Small intestine (tissue), 7 donors: Measurements from ENCODE around the gene DCDC2C. TPM values are rescaled to one million over a fixed set of nuclear protein-coding genes. Genes with fewer than 3 reads are reported as not detected.
"Not testable (repeated sequence)": the region's sequence is repeated elsewhere in the genome, so short reads cannot be mapped to it uniquely, and the experiment has no call there.

ENCODE experiments used
- DNase-seq, 2 donors: peaks; one replicate each; pipeline versions ENCODE4 v3.0.0 to v3.0.0-alpha.2; 2013
- FAIRE-seq: peaks from 2 replicates; lab custom pipeline; 2012; peaks lifted over from hg19 to GRCh38; lab: Jason Lieb, UNC
- H3K27ac ChIP-seq, 3 donors: one replicate each; pipeline ENCODE4 v1.5.1; 2013; ENCODE audit warnings: low read length in 2 of 3, mild to moderate bottlenecking in 2 of 3, control low read depth in 1 of 3, inconsistent platforms in 1 of 3, low read depth in 1 of 3, moderate library complexity in 1 of 3
- H3K27me3 ChIP-seq, 3 donors: one replicate each; pipeline ENCODE4 v1.6.1; 2013; ENCODE audit warnings: low read length in 3 of 3, inconsistent platforms in 1 of 3; ENCODE audit not compliant: control insufficient read depth in 3 of 3, insufficient read depth in 3 of 3
- H3K36me3 ChIP-seq, 3 donors: one replicate each; pipeline ENCODE4 v1.6.1; 2013; ENCODE audit warnings: low read length in 3 of 3, inconsistent platforms in 1 of 3, low read depth in 1 of 3, mild to moderate bottlenecking in 1 of 3, moderate library complexity in 1 of 3; ENCODE audit not compliant: control insufficient read depth in 3 of 3, insufficient read depth in 2 of 3
- H3K4me1 ChIP-seq, 3 donors: one replicate each; pipeline ENCODE4 v1.6.1; 2013; ENCODE audit warnings: low read length in 2 of 3, inconsistent platforms in 1 of 3, low read depth in 1 of 3, mild to moderate bottlenecking in 1 of 3, moderate library complexity in 1 of 3; ENCODE audit not compliant: control insufficient read depth in 3 of 3, insufficient read depth in 2 of 3
- H3K4me3 ChIP-seq, 3 donors: one replicate each; pipeline ENCODE4 v1.5.1; 2013; ENCODE audit warnings: low read length in 3 of 3, control low read depth in 1 of 3, inconsistent platforms in 1 of 3, low read depth in 1 of 3, mild to moderate bottlenecking in 1 of 3, moderate library complexity in 1 of 3
- H3K9me3 ChIP-seq, 2 donors: one replicate each; pipeline ENCODE4 v1.6.1; 2013; ENCODE audit warnings: low read depth in 1 of 2, low read length in 1 of 2; ENCODE audit not compliant: control insufficient read depth in 2 of 2, insufficient read depth in 1 of 2
- WGBS, 3 donors: extraction: QIAGEN DNeasy Blood & Tissue Kit; methylation state at CpG; one replicate each; pipeline ENCODE4 v1.1.7; 2013; 5-methylcytosine and 5-hydroxymethylcytosine counted together
- polyA plus RNA-seq, 4 donors: library from polyadenylated mRNA; stranded (reverse) in 3 of 4; unstranded in 1 of 4; fragments of 200-250 nt in 3 of 4; fragments of 120-200 nt in 1 of 4; gene quantifications; one replicate each; pipeline versions ENCODE4 v1.2.1 to v1.2.3, GENCODE V29; 2013
- donor health status: healthy with polysubstance abuse.
- donor health status: control.
- donor health status: control.
- donor health status: Bipolar disorder and iron deficiency.
- donor health status: healthy.

DCDC2C gene
- polyA plus RNA-seq, 4 donors = not detected

DNA sequence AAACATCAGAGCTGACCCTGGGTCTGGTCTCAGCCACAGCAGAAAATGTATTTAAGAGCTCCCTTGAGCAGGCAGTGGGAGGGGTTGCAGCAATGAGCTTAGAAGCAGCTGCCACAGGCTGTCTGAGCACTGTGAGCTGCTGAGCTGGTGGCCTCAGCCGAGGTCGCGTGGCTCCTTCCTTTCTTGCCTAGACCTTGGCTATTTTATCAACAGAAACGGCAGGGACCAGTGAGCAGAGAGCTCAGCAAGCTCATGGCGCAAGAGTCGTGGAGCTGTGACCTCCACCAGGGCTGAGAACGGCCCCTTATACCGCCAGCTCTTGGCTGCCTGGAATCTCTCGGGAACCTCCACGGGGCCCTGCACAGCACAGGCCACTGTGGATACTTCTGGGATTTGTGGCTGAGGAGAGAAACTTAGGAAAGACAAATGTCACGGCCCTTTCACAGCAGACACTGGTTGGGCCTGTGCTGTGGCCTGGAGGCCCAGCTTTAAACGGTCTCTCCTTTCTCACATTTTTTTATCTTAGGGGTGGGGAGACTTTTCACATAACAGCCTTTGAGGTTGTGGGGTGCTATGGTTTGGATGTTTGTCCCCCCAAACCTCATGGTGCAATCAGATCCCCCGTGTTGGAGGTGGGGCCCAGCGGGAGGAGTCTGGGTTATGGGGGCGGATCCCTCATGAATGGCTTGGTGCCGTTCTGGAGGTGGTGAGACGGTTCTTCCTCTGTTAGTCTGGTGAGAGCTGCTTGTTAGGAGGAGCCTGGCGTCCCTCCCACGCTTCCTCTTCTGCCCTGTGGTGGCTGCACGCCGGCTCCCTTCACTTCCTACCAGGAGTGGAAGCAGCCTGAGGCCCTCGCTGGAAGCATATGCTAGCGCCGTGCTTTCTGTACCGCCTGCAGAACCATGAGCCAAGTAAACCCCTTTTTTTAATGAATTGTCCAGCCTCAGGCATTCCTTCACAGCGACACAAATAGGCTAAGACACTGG lies 43.6 kb upstream of the DCDC2C start:
- FAIRE-seq = no peak
- Histone ChIP-seq H3K27ac (peak overlapping the region in 1 of 3 donors; percentile 12), H3K4me1 (no peaks in the 10 kb centered on the region), H3K27me3 (no peaks in the 10 kb centered on the region), H3K4me3 (no peak overlapping the region), H3K36me3 (no peaks in the 10 kb centered on the region), H3K9me3 (peaks cover 0 to 3% of the 10 kb centered on the region in 2 donors)
- 71 to 84% (median 82%) methylated on average over 26 of the region's 26 CpGs for WGBS, 3 donors
- DNase-seq = no peak

DNA sequence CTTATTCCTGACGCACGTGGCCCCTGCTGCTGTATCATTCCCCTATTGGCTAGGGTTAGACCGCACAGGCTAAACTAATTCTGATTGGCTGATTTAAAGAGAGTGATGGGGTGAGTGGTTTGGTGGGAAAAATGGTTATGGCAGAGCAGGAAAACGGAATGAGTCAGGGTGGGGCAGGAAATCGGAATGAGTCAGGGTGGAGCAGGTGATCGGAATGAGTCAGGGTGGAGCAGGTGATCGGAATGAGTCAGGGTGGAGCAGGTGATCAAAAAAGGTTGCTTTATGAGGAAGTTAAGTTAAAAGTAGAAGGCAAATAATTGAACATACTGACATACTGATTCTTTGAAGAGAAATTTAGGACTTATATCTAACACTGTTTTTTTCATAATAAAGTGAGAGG lies 42.7 kb upstream of the DCDC2C start:
- H3K4me1 ChIP-seq, H3K27me3 ChIP-seq, FAIRE-seq, H3K4me3 ChIP-seq, H3K9me3 ChIP-seq, DNase-seq, H3K36me3 ChIP-seq, H3K27ac ChIP-seq: not testable (repeated sequence)
- WGBS, 3 donors = 47 to 64% (median 51%) methylated on average over 7 of the region's 7 CpGs

DNA sequence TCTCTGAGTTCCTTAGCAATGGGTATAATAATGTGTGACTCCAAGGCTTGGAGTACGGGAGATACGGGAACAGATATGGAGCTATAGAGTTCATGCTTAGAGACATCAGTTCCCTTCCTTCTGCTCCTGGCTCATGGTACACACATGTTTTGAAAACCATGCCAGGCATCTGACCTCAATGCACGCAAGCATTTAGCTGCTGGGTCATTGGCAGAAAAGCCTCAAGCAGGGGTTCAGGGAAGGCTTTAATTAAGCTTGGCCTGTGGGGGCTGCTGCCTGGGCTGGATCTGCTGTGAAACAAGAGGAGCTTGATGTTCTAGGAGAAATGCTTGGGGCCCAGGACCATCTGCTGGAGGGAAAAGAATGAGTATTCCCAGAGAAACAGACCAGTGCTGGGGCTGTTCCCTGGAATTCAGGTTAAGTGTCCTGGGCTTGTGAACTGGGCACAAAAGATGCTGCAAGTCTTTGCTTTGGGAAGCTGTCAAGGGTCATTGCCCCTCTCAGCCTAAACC lies 42.2 kb upstream of the DCDC2C start:
- peaks cover 0 to 3% of the 10 kb centered on the region in 2 donors for H3K9me3 ChIP-seq
- no peaks in the 10 kb centered on the region for H3K27me3 ChIP-seq
- no peak overlapping the region for H3K4me3 ChIP-seq
- WGBS, 3 donors = 96 to 97% (median 96%) methylated on average over 3 of the region's 3 CpGs
- H3K4me1 ChIP-seq = no peaks in the 10 kb centered on the region
- no peak overlapping the region for H3K27ac ChIP-seq
- DNase-seq (no peak), FAIRE-seq (no peak)
- H3K36me3 ChIP-seq = no peaks in the 10 kb centered on the region

DNA sequence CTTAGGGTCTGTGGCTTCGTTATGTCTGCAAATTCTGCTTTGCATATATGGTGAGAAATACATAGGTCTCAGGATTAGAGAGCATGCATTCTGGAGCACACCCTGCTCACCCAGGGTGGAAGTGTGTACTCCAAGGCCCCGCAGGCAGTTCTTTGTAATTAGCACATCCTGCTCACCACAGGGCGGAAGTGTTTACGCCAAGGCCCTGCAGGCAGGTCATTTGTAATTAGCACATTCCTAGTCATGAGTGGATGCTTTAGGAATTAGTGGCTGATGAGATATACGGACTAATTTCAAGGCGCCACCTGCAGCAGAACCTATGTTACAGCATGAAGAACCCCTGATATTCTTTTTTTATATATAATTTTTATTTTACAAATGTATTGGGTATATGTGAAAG lies 41.1 kb upstream of the DCDC2C start:
- Histone ChIP-seq H3K4me3 (no peak overlapping the region), H3K27ac (no peak overlapping the region), H3K4me1 (no peaks in the 10 kb centered on the region), H3K36me3 (no peaks in the 10 kb centered on the region), H3K9me3 (peaks cover 0 to 3% of the 10 kb centered on the region in 2 donors), H3K27me3 (peaks cover 0 to 2% (median 0%) of the 10 kb centered on the region in 3 donors)
- FAIRE-seq (no peak), DNase-seq (no peak)
- 85 to 87% (median 87%) methylated on average over 6 of the region's 6 CpGs for WGBS, 3 donors

DNA sequence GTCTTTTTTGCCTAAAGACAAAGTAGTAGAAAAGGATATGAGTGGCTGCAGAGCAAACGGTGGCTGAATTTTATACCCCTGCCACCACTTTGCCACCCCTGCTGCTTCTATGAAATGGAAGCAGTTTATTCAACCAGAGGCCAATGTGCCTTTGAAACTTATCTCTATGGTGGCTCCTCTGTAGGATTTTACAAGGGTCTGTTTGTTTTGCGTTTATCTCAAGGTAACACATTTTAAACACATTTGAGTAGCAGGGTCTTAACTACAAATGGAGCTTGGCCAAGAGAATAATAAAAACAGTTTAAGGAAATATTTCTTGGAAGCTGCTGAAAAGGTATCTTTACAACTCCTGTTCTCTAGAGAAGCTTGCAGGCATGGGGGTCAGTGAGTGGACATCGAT lies 39.3 kb upstream of the DCDC2C start:
- Histone ChIP-seq H3K27ac (no peak overlapping the region), H3K9me3 (peaks cover 0 to 3% of the 10 kb centered on the region in 2 donors), H3K27me3 (peaks cover 0 to 2% (median 0%) of the 10 kb centered on the region in 3 donors), H3K4me1 (no peaks in the 10 kb centered on the region), H3K4me3 (no peak overlapping the region), H3K36me3 (no peaks in the 10 kb centered on the region)
- 22 to 60% (median 43%) methylated on average over 3 of the region's 3 CpGs for WGBS, 3 donors
- DNase-seq = no peak
- no peak for FAIRE-seq

DNA sequence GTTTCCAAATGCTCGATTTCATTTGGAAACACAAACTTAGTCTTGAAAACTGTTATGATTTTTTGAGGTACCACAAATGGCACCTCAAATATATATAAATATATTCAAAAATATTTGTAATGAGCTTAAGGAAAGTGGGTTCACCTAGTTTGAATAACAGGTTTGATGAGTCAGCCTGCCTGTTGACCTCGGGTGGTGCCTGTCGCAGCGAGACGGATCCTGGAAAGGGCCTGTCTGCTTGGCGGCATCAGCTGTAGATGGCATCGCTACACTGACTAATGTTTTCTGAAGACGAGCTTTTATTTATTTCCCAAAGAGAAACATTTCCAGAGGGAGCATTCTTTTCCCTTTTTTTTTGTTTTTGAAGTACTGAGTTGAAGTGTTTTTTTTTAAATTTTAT lies 38.5 kb upstream of the DCDC2C start:
- FAIRE-seq (no peak), DNase-seq (no peak)
- WGBS, 3 donors = 53 to 71% (median 61%) methylated on average over 8 of the region's 8 CpGs
- Histone ChIP-seq H3K4me1 (no peaks in the 10 kb centered on the region), H3K9me3 (peaks cover 0 to 3% of the 10 kb centered on the region in 2 donors), H3K27ac (no peak overlapping the region), H3K36me3 (no peaks in the 10 kb centered on the region), H3K27me3 (peaks cover 0 to 2% (median 0%) of the 10 kb centered on the region in 3 donors), H3K4me3 (no peak overlapping the region)

DNA sequence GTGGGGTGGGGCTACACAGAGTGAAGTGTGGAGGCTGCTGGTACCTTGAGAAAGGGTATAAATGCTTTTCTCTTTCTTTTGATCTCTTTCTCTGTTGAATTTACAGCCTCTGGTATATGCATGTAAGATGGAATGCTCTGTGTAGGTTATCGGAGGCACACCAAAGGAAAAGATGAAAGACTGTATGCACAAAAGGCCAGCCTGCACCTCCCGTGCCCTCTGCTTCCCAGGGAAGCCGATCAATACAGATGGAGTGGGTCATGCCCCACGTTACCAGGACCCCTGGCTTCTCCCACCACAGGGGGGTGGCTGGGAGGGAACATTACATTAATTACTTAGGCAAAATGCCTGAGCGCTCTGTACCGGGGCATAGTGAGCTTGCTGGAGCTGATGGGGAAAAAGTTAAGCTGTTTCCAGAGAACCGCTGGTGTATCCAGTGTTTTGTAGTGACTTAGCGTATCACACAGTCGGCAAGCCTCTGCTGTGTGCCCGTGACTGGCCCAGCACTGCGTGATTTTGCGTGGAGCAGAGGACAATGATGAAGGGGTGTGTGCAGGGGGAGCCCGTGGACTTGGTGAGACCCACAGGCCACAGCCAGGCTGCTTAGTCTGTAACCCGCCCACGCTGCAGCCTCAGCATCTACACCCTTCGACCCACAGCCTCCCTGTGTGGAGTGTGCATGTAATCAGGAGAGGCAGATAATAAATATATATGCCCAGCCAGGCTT lies 37.3 kb upstream of the DCDC2C start:
- no peak for FAIRE-seq
- Histone ChIP-seq H3K27me3 (peaks cover 0 to 2% (median 0%) of the 10 kb centered on the region in 3 donors), H3K4me1 (no peaks in the 10 kb centered on the region), H3K27ac (no peak overlapping the region), H3K36me3 (no peaks in the 10 kb centered on the region), H3K4me3 (no peak overlapping the region), H3K9me3 (no peaks in the 10 kb centered on the region)
- WGBS, 3 donors = 77 to 88% (median 81%) methylated on average over 16 of the region's 16 CpGs
- no peak for DNase-seq

DNA sequence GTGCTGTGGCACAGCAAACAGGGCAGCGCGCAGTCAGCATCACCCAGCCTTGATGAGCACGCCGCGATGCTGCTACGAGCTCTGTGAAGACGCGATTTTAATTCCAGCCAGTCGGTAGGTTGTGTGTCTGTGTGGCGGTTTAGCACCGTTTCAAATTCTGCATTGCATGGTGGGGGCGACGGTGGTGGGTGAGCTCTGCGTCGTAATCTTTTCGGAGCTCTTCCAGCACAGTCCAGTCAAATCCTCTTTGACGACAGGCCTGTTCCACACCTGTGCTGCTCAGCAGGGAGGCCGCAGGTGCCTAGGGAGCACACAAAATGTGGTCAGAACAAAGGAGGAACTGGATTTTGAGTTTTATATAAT lies 36.8 kb upstream of the DCDC2C start:
- no peak for FAIRE-seq
- 93 to 94% (median 93%) methylated on average over 18 of the region's 18 CpGs for WGBS, 3 donors
- H3K27me3 ChIP-seq = peaks cover 0 to 2% (median 0%) of the 10 kb centered on the region in 3 donors
- no peaks in the 10 kb centered on the region for H3K36me3 ChIP-seq
- H3K4me1 ChIP-seq = no peaks in the 10 kb centered on the region
- no peaks in the 10 kb centered on the region for H3K9me3 ChIP-seq
- no peak overlapping the region for H3K27ac ChIP-seq
- H3K4me3 ChIP-seq = no peak overlapping the region
- DNase-seq = no peak
